Ecto neural progenitor cell (in vitro differentiated cells): ENCODE measurements around the gene ZNF718.
"Not testable (repeated sequence)": the region's sequence is repeated elsewhere in the genome, so short reads cannot be mapped to it uniquely, and the experiment has no call there.

Experiments used
- DNase-seq: peaks from one replicate; pipeline ENCODE4 v3.0.0-alpha.2; 2018; ENCODE audit warnings: low spot score

Gene ZNF718

DNA sequence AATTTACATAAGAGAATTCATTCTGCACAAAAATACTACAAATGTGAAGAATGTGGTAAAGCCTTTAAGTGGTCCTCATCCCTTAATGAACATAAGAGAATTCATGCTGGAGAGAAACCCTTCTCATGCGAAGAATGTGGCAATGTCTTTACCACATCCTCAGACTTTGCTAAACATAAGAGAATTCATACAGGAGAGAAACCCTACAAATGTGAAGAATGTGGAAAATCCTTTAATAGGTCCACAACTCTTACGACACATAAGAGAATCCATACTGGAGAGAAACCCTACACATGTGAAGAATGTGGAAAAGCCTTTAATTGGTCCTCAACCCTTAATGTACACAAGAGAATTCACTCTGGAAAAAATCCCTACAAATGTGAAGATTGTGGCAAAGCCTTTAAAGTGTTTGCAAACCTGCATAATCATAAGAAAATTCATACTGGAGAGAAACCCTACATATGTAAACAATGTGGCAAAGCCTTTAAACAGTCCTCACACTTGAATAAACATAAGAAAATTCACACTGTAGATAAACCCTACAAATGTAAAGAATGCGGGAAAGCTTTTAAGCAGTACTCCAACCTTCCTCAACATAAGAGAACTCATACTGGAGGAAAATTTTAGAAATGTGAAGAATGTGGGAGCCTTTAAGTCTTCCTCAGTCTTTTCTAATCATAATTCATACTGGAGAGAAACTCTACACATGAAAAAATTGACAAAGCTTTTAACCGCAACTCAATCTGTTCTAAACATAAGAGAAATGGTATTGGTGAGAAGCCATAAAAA, 37.4 kb downstream of the ZNF718 start:
- DNase-seq, result no peak

- DNase-seq, result not testable (repeated sequence)
Measured at GRCh38 chr4:169640-170039, 45.3 kb downstream of the ZNF718 start.

DNA sequence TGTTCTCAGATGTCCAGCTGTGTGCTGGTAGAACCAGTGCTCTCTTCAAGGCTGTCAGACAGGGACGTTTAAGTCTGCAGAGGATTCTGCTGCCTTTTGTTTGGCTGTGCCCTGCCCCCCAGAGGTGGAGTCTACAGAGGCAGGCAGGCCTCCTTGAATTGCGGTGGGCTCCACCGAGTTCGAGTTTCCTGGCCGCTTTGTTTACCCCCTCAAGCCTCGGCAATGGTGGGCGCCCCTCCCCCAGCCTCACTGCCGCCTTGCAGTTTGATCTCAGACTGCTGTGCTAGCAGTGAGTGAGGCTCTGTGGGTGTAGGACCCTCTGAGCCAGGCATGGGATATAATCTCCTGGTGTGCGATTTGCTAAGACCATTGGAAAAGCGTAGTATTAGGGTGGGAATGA, 47.0 kb downstream of the ZNF718 start:
- not testable (repeated sequence) for DNase-seq

DNA sequence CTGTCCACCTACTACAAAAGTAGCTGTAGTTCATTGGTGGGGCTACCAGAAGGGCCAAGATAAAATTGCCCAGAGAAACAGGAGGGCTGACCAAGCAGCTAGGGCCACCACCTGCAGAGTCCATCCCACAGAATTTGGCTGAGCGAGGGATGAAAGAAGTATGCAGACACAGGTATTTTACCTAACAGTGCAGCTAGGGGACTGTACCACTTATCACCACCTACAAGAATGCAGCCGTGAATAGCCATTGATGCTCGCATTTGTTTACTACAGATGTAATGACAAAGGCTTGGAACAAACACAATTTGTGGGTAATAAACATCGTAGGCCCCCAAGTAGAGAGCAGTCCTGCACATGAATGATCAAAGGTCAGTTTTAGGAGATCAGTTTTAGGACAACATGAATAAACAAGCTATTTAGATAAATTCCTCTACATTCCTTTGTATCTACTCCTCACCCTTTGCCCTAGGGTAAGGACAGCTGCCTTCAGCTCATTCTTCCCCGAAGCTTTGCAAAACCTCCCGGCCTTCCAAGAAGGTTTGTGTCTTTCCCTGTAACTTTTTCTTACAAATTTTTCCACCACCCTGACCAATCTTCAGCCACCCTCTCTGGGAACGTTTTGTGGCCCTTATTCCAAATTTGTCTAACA, 49.5 kb downstream of the ZNF718 start:
- no peak for DNase-seq

DNA sequence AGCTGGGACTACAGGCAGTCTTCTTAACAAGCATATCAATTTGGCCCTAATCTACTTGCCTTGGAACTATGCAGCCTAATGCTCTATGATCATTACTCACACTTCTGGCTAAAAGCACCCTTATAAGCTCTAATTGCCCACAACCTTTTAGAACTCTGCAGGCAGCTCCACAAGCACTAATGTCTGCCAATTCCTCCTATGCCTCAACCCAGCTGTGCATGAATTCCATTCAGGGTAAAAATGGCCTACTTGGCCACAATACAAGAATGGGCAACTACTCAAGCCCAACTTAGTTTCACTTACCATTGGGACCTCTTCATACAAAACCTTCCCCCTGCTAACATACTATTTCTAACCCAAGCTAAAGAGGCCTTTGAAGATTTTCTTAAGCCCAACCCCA, 51.7 kb downstream of the ZNF718 start:
- no peak for DNase-seq

GRCh38 chr4:176995-177394, 52.7 kb downstream of the ZNF718 start:
- no peak for DNase-seq

GRCh38 chr4:182225-182624, 57.9 kb downstream of the ZNF718 start:
- not testable (repeated sequence) for DNase-seq

DNA sequence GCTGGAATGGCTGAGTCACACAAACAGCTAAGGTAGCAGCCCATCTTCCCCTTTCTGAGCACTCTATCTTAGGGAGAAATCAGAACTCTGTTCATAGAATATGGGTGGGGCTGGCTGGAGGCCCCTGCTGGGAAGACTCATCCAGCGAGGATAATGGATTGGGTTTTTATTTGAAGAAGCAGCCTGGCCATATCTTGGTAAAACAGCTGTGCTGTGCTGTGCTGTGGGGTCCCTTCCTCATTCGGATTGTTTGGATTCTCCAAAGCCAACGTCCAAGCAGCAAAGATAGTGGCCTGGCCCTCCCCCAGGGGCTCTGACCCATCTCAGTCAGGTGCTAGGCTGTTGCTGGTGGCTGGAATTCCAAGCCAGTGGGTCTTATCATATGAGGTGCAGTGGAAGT, 63.8 kb downstream of the ZNF718 start:
- no peak for DNase-seq

GRCh38 chr4:195159-195558, 70.9 kb downstream of the ZNF718 start:
- DNase-seq, result not testable (repeated sequence)

GRCh38 chr4:200936-201335, 76.6 kb downstream of the ZNF718 start:
- DNase-seq, result no peak

- not testable (repeated sequence) for DNase-seq
Measured at GRCh38 chr4:202822-203221, 78.5 kb downstream of the ZNF718 start.

DNA sequence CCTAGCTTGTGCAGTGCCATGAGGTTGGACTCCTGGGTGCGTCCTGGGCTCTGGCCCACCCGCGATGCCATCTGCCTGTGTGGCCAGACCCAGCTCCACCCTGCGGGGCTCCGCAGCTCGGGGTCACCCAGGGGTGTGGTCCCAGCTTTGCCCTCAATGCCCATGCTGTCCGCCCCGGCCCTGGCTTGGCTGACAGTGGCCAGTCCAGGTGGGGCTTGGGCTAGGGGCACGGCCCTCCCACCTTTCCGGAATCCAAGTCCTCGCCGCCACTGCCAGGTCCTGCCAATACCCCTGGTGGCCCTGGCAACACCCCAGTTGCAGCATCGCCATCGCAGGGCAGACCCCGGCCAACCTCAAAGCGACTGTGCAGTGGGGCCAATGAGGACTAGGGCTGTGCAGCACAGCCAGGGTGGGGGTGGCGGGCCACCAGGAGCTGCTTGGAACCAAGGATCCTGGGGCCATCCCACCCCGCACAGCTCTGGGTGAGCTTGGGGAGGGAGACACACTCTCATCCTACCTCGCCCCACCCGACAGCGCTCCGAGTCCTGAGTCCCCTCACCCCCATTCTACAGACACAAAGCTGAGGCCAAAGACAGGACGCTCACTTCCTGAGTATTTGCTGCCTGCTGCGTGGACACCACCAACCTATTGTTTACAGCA, 80.9 kb downstream of the ZNF718 start:
- DNase-seq, result no peak

- no peak for DNase-seq
Measured at GRCh38 chr4:206054-206453, 81.8 kb downstream of the ZNF718 start.

DNA sequence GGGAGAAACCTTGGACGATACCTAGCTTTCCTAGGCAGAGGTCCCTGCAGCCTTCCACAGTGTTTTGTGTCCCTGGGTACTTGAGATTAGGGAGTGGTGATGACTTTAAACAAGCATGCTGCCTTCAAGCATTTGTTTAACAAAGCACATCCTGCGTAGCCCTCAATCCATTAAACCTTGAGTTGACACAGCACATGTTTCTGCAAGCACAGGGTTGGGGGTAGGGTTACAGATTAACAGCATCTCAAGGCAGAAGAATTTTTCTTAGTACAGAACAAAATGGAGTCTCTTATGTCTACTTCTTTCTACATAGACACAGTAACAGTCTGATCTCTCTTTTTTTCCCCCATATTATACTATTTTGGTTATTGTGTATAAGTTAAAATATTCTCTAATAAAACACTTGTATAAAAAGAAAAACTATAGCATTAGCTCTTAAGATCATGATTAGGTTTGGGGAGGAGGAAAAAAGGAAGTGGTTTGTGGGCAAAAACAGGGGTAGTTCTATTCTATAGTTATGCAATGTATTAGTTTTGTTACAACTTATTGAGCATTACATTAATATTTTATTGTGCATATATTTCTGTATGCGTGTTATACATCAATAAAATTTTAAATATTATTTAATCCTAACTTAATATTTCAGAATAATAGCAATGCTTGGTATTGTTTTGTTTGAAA, 84.3 kb downstream of the ZNF718 start:
- DNase-seq, result not testable (repeated sequence)

DNA sequence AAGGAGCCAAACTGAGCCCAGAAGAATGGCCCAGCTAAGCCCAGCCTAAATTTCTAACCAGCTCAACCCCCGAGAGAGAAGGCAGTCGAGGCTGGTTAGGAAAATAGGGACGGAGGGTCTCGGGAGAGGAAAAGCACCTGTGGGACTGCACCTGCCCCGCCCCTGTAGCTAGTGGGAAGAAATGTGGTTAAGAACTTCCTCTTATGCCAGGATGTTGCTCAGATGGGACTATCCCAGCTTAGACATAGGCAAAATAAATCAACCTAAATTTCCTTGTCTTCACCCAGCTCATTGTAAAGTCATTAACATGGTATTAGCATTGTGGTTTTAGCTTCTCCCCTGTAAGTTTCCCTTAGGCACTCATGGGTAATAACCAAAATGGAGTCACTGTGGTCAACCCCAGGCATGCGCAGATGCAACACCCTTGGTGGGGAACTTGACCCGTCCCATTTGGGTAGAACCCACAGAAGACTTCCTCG, 86.8 kb downstream of the ZNF718 start:
- DNase-seq, result no peak

GRCh38 chr4:212438-213188, 88.3 kb downstream of the ZNF718 start:
- DNase-seq, result no peak

- not testable (repeated sequence) for DNase-seq
Measured at GRCh38 chr4:213189-213535, 88.9 kb downstream of the ZNF718 start.
